Glutamatergic neuron (in vitro differentiated cells): ENCODE results near the gene GAPVD1. TPM values are rescaled to one million over a fixed set of nuclear protein-coding genes. Genes with fewer than 3 reads are reported as not detected.
"Not testable (repeated sequence)": the region's sequence is repeated elsewhere in the genome, so short reads cannot be mapped to it uniquely, and the experiment has no call there.

Experiments used
- DNase-seq: peaks from one replicate; pipeline ENCODE4 v3.0.0; 2022
- H3K27ac Mint-ChIP-seq: one replicate; pipeline ENCODE4 v1.8.0; 2020; ENCODE audit warnings: mild to moderate bottlenecking, mixed read lengths, inconsistent platforms; ENCODE audit not compliant: unreplicated experiment
- H3K27me3 Mint-ChIP-seq: one replicate; pipeline ENCODE4 v1.8.0; 2020; ENCODE audit warnings: mild to moderate bottlenecking, moderate library complexity, mixed read lengths, inconsistent platforms; ENCODE audit not compliant: unreplicated experiment
- H3K36me3 Mint-ChIP-seq: one replicate; pipeline ENCODE4 v1.8.0; 2020; ENCODE audit warnings: mild to moderate bottlenecking, mixed read lengths, inconsistent platforms; ENCODE audit not compliant: unreplicated experiment
- H3K4me1 Mint-ChIP-seq: one replicate; pipeline ENCODE4 v1.8.0; 2020; ENCODE audit warnings: mild to moderate bottlenecking, low read depth, mixed read lengths, inconsistent platforms; ENCODE audit not compliant: unreplicated experiment
- H3K4me3 Mint-ChIP-seq: one replicate; pipeline ENCODE4 v1.8.0; 2020; ENCODE audit warnings: mild to moderate bottlenecking, mixed read lengths, inconsistent platforms; ENCODE audit not compliant: unreplicated experiment
- H3K9me3 Mint-ChIP-seq: one replicate; pipeline ENCODE4 v1.8.0; 2020; ENCODE audit warnings: mild to moderate bottlenecking, moderate library complexity, mixed read lengths, inconsistent platforms; ENCODE audit not compliant: unreplicated experiment
- total RNA-seq: library from RNA; stranded (reverse); fragmentation: NEBNext Ultra II Directional; extraction: Animal tissue kit (Norgen Biotek cat#: 25700); gene quantifications from one replicate; pipeline ENCODE4 v1.2.1, GENCODE V29; 2021; ENCODE audit not compliant: unreplicated experiment
- TF ChIP-seq, protein P1 (sequence below): fragments of 200-600 bp; sonication (generic); IDR thresholded peaks from one replicate; pipeline ENCODE4 v1.5.0; 2021; ENCODE audit not compliant: partially characterized antibody, unreplicated experiment

The GAPVD1 gene
- total RNA-seq, 1 donor from 2014 or later = 59.2 TPM

DNA sequence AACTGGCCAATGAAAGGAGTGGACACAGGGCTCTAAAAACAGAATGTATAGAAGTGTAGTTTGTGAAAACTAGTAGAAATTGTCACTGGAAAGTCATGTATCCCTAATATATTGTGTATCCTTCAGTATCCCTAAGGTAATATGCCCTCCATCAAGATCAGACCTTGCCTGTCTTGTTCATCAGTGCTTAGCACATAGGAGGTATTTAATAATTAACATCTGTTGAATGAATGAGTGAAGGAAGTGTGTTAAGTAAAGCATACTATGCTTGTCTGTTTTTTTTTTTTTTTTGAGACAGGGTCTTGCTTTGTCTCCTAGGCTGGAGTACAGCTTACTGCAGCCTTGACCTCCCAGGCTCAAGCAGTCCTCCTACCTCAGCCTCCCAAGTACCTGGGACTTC, 15.8 kb downstream of the GAPVD1 start:
- H3K27me3 Mint-ChIP-seq = no peaks in the 10 kb centered on the region
- TF ChIP-seq, protein P1, sequence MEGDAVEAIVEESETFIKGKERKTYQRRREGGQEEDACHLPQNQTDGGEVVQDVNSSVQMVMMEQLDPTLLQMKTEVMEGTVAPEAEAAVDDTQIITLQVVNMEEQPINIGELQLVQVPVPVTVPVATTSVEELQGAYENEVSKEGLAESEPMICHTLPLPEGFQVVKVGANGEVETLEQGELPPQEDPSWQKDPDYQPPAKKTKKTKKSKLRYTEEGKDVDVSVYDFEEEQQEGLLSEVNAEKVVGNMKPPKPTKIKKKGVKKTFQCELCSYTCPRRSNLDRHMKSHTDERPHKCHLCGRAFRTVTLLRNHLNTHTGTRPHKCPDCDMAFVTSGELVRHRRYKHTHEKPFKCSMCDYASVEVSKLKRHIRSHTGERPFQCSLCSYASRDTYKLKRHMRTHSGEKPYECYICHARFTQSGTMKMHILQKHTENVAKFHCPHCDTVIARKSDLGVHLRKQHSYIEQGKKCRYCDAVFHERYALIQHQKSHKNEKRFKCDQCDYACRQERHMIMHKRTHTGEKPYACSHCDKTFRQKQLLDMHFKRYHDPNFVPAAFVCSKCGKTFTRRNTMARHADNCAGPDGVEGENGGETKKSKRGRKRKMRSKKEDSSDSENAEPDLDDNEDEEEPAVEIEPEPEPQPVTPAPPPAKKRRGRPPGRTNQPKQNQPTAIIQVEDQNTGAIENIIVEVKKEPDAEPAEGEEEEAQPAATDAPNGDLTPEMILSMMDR = no peak
- H3K27ac Mint-ChIP-seq = no peak overlapping the region

DNA sequence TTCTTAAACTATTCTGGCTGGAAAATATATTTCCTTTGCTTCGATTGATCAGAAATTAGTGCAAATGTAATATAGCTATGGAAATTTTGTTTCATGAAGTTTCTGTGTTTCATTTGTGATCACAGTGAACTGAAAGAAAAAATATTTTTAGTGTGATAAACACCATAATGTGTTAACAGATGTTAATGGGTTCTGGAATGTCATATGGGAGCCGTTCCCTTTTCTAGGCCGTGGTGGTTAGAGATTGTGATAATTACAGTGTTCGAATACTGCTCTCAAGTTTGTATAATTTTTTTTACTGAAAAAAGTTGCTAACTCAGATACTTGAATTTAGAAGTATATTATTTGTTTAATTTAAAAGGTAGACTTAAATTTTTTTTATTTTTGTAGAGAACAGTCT, 19.3 kb downstream of the GAPVD1 start:
- H3K4me1 Mint-ChIP-seq = no peaks in the 10 kb centered on the region

More for the DNA sequence above, 15.8 kb downstream of the GAPVD1 start:
- Mint-ChIP-seq H3K4me1 (no peaks in the 10 kb centered on the region), H3K36me3 (no peaks in the 10 kb centered on the region), H3K4me3 (no peak overlapping the region), H3K9me3 (no peaks in the 10 kb centered on the region)
- DNase-seq = no peak

GRCh38 chr9:125284855-125285254, 23.2 kb downstream of the GAPVD1 start:
- Mint-ChIP-seq H3K9me3 (no peaks in the 10 kb centered on the region), H3K27me3 (no peaks in the 10 kb centered on the region), H3K4me3 (no peak overlapping the region), H3K36me3 (no peaks in the 10 kb centered on the region), H3K27ac (no peak overlapping the region), H3K4me1 (no peaks in the 10 kb centered on the region)
- no peak for DNase-seq
- TF ChIP-seq, protein P1 = no peak

More for the DNA sequence above, 19.3 kb downstream of the GAPVD1 start:
- Mint-ChIP-seq H3K27ac (no peak overlapping the region), H3K36me3 (no peaks in the 10 kb centered on the region), H3K27me3 (no peaks in the 10 kb centered on the region), H3K4me3 (no peak overlapping the region), H3K9me3 (no peaks in the 10 kb centered on the region)
- DNase-seq = no peak
- TF ChIP-seq, protein P1 = no peak

- not testable (repeated sequence) for H3K4me3 Mint-ChIP-seq, H3K36me3 Mint-ChIP-seq, H3K4me1 Mint-ChIP-seq, H3K27ac Mint-ChIP-seq, DNase-seq, H3K9me3 Mint-ChIP-seq, H3K27me3 Mint-ChIP-seq
These were observed 25.4 kb downstream of the GAPVD1 start for GRCh38 chr9:125286935-125287433.

DNA sequence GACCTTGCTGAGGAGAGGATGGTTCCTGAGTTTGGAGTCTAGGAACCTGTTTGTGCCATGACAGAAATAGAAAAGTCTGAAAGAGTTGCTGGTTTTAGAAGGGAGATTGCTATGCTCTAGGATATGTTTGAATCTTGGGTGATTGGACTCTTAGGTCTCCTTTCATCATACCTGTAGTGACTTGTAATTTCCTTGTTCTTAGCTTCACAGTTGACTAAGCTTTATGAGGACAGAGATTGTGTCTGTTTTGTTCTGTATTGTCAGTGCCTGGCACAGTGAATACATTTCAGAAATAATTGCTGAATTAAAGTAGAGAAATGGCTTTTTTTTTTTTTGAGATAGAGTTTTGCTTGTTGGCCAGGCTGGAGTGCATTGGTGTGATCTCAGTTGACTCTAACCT, 31.5 kb downstream of the GAPVD1 start:
- no peaks in the 10 kb centered on the region for H3K36me3 Mint-ChIP-seq
- no peak overlapping the region for H3K4me3 Mint-ChIP-seq
- H3K9me3 Mint-ChIP-seq = no peaks in the 10 kb centered on the region
- H3K27ac Mint-ChIP-seq = no peak overlapping the region
- H3K27me3 Mint-ChIP-seq = no peaks in the 10 kb centered on the region
- no peak for DNase-seq
- TF ChIP-seq, protein P1 = no peak
- H3K4me1 Mint-ChIP-seq = no peaks in the 10 kb centered on the region
